Subcutaneous adipose tissue (tissue), 4 donors: Measurements from ENCODE around the gene KCNQ5. TPM values are rescaled to one million over a fixed set of nuclear protein-coding genes. Genes with fewer than 3 reads are reported as not detected.

Experiments
- CTCF ChIP-seq: fragments of 450-650 bp; IDR thresholded peaks from one replicate; pipeline ENCODE4 v1.5.1; 2016; ENCODE audit warnings: low read depth, mild to moderate bottlenecking, control low read depth, antibody characterized with exemption, moderate library complexity
- total RNA-seq, 4 donors: library from RNA; depleted of rRNA; stranded (reverse); fragments of >200 nt; gene quantifications; one replicate each; pipeline ENCODE4 v1.1.0, GENCODE V29; 2016

The KCNQ5 gene
- total RNA-seq, 4 donors from 2014 or later, result 0.17 TPM; not detected in 3

DNA sequence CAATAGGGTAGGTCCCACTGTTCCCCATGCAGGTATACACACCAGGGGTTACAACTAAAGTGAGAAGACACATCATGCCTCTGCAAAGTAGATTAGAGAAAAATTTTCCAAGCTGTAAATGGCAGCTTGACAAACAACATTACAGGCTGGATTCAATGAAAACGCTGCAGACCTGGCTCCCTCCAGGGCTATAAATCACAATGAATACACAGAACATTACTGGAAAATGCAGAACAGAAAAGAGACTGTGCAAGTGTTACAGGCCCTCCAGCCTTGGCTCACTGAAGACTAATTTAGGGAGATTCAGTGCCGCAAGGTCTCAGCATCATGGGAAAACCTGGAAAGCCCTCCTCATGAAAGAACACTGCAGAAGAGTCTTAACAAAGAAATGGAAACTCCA lies 395.6 kb downstream of the KCNQ5 start:
- TF ChIP-seq CTCF, result no peak

DNA sequence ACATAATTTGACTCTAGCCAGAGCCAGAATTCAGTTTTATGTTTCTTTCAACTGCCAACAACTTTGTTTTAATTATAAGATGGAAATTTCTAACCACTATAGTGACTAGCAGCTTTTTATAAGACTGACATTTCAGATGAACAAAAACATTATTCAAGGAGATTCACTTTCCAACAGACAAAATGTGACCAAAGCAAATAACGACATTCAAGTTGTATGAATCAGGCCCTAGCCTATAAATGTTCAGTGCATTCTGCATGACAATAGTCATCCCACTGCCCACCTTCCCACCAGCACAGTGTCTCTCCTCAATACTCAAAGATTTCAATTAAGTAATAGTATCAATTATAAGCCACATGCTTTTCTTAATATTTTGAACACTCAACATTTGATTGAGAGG lies 402.7 kb downstream of the KCNQ5 start:
- TF ChIP-seq CTCF, result no peak

DNA sequence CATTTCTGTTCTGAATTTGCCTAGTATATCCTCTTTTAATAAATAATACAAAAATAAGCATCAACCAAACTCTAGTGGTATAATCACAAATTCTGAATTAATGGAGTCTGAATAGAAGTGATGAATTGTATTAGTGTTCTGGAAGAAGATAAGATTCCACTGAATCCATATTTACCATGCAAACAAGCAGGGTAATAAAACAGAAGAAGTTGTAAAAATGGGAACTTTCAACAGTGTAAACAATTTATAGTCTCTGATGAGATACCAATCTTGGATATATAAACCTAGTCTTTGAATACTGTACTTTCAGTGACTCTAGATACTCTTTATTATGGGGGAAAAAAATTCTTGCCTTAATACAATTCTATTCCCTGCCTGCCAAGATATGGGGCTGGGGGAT lies 405.8 kb downstream of the KCNQ5 start:
- no peak for TF ChIP-seq CTCF

DNA sequence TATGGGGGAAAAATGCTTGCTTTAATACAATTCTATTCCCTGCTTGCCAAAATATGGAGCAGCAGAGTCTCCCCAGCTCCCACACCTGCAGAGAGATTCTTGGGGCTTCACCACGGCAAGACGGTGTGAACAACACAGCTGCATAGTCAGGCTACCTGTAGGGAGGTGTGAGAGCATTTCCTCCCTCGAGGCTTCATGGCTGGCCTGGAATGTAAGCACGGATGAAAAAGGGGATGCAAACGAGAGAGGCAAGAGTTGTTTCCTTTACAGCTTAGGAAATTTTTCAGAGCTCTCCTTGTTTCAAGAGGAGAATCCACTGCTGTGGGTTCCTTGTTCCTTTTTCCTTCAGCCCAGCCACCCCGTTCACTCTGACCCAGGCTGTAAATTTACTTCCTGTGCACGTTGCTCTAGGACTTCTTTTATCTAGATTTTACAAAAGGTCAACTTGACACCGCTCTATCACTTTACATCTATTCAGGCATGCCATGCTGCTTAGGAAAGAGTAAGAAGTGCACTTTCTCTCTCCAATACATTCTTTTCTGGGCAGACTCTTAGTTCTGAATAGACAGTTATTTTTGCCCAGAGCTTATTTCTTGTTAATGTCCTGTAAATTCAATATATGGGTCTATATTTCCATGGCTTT lies 406.4 kb downstream of the KCNQ5 start:
- no peak for TF ChIP-seq CTCF

GRCh38 chr6:73028893-73029450 lies 407.1 kb downstream of the KCNQ5 start:
- TF ChIP-seq CTCF, result no peak

DNA sequence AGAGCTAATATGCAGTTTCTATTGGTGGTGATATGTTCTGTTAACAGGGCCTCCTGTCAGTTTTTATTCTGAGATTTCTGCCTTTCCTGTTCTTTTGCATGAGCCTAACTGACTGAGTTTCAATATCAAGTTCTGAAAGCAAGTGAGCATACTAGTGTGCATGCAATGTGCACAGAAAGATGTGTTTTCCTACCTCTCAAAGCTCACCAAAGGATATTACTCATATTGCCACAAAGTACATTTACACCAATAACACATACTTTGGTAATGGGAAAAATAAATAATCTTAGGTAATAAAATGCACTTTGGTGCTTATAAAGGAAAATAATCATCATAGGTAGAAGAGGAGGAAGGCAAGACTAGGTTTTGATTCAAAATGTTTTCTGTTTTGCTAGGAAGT lies 408.4 kb downstream of the KCNQ5 start:
- no peak for TF ChIP-seq CTCF

- TF ChIP-seq CTCF, result no peak
Observed at GRCh38 chr6:73030791-73031782, 409.2 kb downstream of the KCNQ5 start.
